AG09309 (cell line): Measurements from ENCODE around the gene CCDC3.

Experiments
- DNase-seq: peaks from one replicate; pipeline ENCODE4 v3.0.0-alpha.2; 2010; ENCODE audit warnings: low read depth
- H3K4me3 ChIP-seq: 2 replicates; pipeline ENCODE4 v1.5.1; 2011; ENCODE audit warnings: mild to moderate bottlenecking, low read depth, low read length, moderate library complexity; ENCODE audit not compliant: control insufficient read depth
- CTCF ChIP-seq: IDR thresholded peaks from 2 replicates; pipeline ENCODE4 v1.5.1; 2011; ENCODE audit warnings: mild to moderate bottlenecking, low read depth, low read length, inconsistent platforms; ENCODE audit not compliant: insufficient read depth, control insufficient read depth; ENCODE audit errors: missing control alignments

Gene CCDC3

GRCh38 chr10:12924911-12925310, 76.6 kb downstream of the CCDC3 start:
- no peak for DNase-seq
- no peak for TF ChIP-seq CTCF
- H3K4me3 ChIP-seq, result no peak overlapping the region

- no peak for DNase-seq
- TF ChIP-seq CTCF, result no peak
- no peak overlapping the region for H3K4me3 ChIP-seq
Measured at GRCh38 chr10:12922117-12922900, 79.2 kb downstream of the CCDC3 start.

- TF ChIP-seq CTCF, result no peak
- no peak overlapping the region for H3K4me3 ChIP-seq
- DNase-seq, result no peak
Measured at GRCh38 chr10:12921163-12921562, 80.3 kb downstream of the CCDC3 start.

GRCh38 chr10:12919574-12919973, 81.9 kb downstream of the CCDC3 start:
- TF ChIP-seq CTCF, result no peak
- no peak for DNase-seq
- H3K4me3 ChIP-seq, result no peak overlapping the region

- no peak for TF ChIP-seq CTCF
- H3K4me3 ChIP-seq, result no peak overlapping the region
- DNase-seq, result no peak
Measured at GRCh38 chr10:12916587-12916986, 84.9 kb downstream of the CCDC3 start.

- no peak for DNase-seq
- TF ChIP-seq CTCF, result no peak
- H3K4me3 ChIP-seq, result no peak overlapping the region
Measured at GRCh38 chr10:12915637-12916168, 85.8 kb downstream of the CCDC3 start.
